RWPE2 (cell line): ENCODE measurements around the gene TCF7L2.

Experiments used
- ATAC-seq: fragments of 200-7000 bp; cut with Tn5 transposase; 3 replicates; pipeline ENCODE4 v1.9.1; 2021; ENCODE audit warnings: low read depth
- DNase-seq: peaks from one replicate; pipeline ENCODE4 v3.0.0-alpha.2; 2020; ENCODE audit warnings: low spot score
- H3K27ac ChIP-seq: fragments of 450-650 bp; 2 replicates; pipeline ENCODE4 v1.5.1; 2017; ENCODE audit warnings: mild to moderate bottlenecking; ENCODE audit not compliant: poor library complexity, severe bottlenecking
- H3K27me3 ChIP-seq: fragments of 250-450 bp; sonication (Bioruptor Pico); 2 replicates; pipeline ENCODE4 v1.5.1; 2021; ENCODE audit warnings: mild to moderate bottlenecking, moderate library complexity; ENCODE audit not compliant: insufficient read depth, poor library complexity, severe bottlenecking
- H3K36me3 ChIP-seq: fragments of 250-450 bp; sonication (Bioruptor Pico); 2 replicates; pipeline ENCODE4 v1.5.1; 2020; ENCODE audit warnings: low read depth, mild to moderate bottlenecking, moderate library complexity
- H3K4me1 ChIP-seq: fragments of 250-450 bp; sonication (Bioruptor Pico); 2 replicates; pipeline ENCODE4 v1.5.1; 2021; ENCODE audit warnings: mild to moderate bottlenecking, moderate library complexity; ENCODE audit not compliant: insufficient read depth, poor library complexity, severe bottlenecking
- H3K4me3 ChIP-seq: fragments of 250-450 bp; sonication (Bioruptor Pico); 2 replicates; pipeline ENCODE4 v1.5.1; 2021; ENCODE audit warnings: mild to moderate bottlenecking, moderate library complexity; ENCODE audit not compliant: severe bottlenecking
- H3K9me3 ChIP-seq: fragments of 250-450 bp; sonication (Bioruptor Pico); 2 replicates; pipeline ENCODE4 v1.5.1; 2021; ENCODE audit warnings: mild to moderate bottlenecking, moderate library complexity; ENCODE audit not compliant: severe bottlenecking
- TF ChIP-seq, protein P1 (sequence below): fragments of 450-650 bp; IDR thresholded peaks from one replicate; pipeline ENCODE4 v1.5.1; 2017; ENCODE audit warnings: mild to moderate bottlenecking, moderate library complexity; ENCODE audit not compliant: poor library complexity, severe bottlenecking

Gene TCF7L2

DNA sequence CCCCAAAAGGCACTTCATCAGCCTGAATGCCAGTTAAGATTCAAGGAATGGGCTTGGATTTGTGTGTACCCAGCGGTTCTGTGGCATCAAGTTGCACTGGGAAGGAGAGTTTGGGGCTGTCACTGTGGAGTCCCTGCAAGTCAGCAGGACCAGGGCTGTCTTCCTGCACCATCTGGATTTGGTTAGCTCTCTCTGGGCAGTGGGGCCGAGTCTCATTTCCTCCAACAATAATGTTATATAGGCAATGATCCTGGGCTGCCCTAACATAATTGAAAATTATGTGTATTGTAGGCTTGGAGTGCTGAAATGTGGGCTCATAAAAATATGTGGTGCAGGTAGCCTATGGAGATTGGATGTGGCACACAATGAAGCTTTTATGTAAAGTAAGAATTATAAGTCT, 87.2 kb downstream of the TCF7L2 start:
- peaks cover 20% of the 10 kb centered on the region for H3K36me3 ChIP-seq
- DNase-seq (no peak), ATAC-seq (no peak)

DNA sequence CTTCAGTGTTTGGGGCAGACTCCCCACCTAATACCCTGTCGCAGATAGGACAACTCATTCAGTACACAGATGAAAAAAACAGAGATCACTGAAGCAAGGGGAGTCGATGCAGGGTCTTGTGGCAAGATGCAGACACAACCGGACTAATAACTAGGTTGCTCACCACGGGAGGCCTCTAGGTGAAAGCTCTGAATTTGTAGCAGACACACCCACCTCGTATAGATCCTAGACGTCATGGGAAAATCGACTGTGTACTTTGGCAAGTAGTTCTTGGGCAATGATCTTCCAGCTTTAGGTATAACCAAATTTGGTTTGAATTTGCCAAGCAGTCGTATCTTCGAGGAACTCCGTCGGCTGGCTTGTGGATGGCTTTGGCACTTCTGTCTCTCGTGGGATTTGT, 88.1 kb downstream of the TCF7L2 start:
- no peaks in the 10 kb centered on the region for H3K27me3 ChIP-seq
- TF ChIP-seq, protein P1, sequence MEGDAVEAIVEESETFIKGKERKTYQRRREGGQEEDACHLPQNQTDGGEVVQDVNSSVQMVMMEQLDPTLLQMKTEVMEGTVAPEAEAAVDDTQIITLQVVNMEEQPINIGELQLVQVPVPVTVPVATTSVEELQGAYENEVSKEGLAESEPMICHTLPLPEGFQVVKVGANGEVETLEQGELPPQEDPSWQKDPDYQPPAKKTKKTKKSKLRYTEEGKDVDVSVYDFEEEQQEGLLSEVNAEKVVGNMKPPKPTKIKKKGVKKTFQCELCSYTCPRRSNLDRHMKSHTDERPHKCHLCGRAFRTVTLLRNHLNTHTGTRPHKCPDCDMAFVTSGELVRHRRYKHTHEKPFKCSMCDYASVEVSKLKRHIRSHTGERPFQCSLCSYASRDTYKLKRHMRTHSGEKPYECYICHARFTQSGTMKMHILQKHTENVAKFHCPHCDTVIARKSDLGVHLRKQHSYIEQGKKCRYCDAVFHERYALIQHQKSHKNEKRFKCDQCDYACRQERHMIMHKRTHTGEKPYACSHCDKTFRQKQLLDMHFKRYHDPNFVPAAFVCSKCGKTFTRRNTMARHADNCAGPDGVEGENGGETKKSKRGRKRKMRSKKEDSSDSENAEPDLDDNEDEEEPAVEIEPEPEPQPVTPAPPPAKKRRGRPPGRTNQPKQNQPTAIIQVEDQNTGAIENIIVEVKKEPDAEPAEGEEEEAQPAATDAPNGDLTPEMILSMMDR, result no peak

More for the DNA sequence above, 87.2 kb downstream of the TCF7L2 start:
- Histone ChIP-seq H3K27me3 (no peaks in the 10 kb centered on the region), H3K4me3 (no peak overlapping the region), H3K4me1 (no peaks in the 10 kb centered on the region), H3K9me3 (no peaks in the 10 kb centered on the region), H3K27ac (no peak overlapping the region)
- TF ChIP-seq, protein P1, result no peak

DNA sequence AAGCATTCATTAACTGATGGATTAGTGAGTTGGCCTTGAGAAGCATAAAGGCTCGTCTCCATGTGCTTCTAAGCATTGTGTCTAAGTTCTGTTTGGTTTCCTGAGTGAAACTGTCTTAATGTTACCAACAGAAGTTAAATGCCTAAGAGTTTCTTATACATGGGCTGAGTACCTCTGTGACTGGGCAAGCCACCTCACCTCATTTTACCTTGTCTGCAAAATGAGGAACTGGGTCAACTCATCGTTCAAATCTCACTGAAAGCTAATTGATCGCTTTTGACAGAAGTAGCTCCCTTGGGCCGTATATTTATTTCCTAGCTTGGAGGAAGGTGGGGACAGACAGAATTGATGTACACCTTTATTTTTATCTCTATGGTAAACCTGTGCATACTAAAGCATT, 88.9 kb downstream of the TCF7L2 start:
- Histone ChIP-seq H3K36me3 (peaks cover 23% of the 10 kb centered on the region), H3K4me3 (no peak overlapping the region)

More for the DNA sequence above, 88.1 kb downstream of the TCF7L2 start:
- peaks cover 23% of the 10 kb centered on the region for H3K36me3 ChIP-seq
- no peak for DNase-seq
- H3K27ac ChIP-seq, result no peak overlapping the region
- H3K4me3 ChIP-seq, result no peak overlapping the region
- ATAC-seq, result no peak
- no peaks in the 10 kb centered on the region for H3K4me1 ChIP-seq
- no peaks in the 10 kb centered on the region for H3K9me3 ChIP-seq

DNA sequence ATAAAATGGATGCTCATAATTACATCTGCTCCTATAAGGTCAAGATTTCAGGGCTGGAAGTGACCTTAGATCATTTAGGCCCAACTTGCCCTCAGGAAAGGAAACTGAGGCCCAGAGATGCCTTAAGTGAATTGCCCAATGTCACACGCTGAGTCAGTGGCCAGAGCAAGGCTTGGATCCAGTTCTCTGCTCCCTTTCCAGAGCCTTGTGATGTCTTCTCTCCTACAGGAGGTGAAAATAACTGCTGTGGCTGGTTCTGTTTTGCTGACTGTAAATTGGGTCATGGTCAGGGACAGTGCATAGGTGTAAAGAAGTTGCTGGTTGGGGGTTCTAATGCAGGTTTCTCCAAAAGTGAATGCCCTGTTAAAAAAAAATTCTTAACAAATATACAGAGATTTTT, 91.3 kb downstream of the TCF7L2 start:
- TF ChIP-seq, protein P1, result no peak
- H3K36me3 ChIP-seq, result peaks cover 20% of the 10 kb centered on the region
- no peaks in the 10 kb centered on the region for H3K27me3 ChIP-seq
- H3K4me1 ChIP-seq, result peaks cover 16% of the 10 kb centered on the region
- no peak for ATAC-seq
- no peak overlapping the region for H3K4me3 ChIP-seq
- no peak overlapping the region for H3K27ac ChIP-seq
- no peak for DNase-seq
- no peaks in the 10 kb centered on the region for H3K9me3 ChIP-seq

More for the DNA sequence above, 88.9 kb downstream of the TCF7L2 start:
- Histone ChIP-seq H3K4me1 (no peaks in the 10 kb centered on the region), H3K27me3 (no peaks in the 10 kb centered on the region), H3K9me3 (no peaks in the 10 kb centered on the region), H3K27ac (no peak overlapping the region)
- no peak for DNase-seq
- ATAC-seq, result no peak
- TF ChIP-seq, protein P1, result no peak

DNA sequence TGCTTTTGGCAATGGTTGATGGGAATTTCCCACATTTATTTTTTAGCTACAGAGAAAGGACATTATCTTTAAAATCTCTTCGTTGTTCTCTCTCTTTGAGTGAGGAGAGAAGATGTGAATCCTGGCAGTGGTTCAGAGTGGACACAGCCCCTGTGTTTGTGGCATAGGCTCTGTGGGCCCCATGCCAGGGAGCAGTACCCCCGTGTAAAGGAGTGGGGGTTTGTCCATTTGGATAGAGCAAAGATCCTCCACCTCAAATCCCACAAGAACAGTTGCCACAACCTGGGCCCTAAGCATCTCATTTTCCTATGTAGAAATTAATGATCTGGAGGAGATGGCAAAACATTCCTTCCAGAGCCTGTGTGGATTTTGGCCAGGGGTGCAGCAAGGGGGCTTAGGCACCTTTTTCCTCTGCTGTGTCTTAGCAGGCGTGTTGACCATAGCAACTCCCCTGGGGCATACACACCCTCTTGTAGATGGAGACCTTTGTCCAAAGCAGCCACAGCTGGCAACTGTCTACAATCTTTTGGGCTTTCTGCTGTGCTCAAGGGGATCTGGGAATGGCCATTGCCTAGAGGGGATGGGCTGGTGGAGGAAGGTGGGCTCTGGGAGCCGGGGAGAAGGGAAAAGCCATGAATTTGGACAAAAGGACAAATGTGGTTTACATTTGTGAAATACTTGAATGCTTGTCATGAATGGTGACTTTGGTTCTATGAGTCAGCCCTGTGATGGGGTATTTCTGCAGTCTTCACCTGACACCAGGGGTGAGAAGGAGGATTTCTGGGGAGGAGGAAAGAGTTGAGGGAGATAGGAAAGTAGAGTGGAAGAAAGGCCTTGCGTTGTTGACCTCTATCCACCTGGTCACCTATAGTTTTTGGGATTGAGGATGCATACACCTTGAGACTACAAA, 92.0 kb downstream of the TCF7L2 start:
- ATAC-seq, result no peak
- DNase-seq, result no peak
- Histone ChIP-seq H3K4me3 (no peak overlapping the region), H3K9me3 (no peaks in the 10 kb centered on the region), H3K36me3 (peaks cover 20% of the 10 kb centered on the region), H3K27ac (no peak overlapping the region), H3K27me3 (no peaks in the 10 kb centered on the region), H3K4me1 (peaks cover 24% of the 10 kb centered on the region)
- TF ChIP-seq, protein P1, result no peak
